Coronary artery (tissue), 2 donors: ENCODE data around the gene GGT7.
"Not testable (repeated sequence)": the region's sequence is repeated elsewhere in the genome, so short reads cannot be mapped to it uniquely, and the experiment has no call there.

Source experiments
- DNase-seq: peaks from one replicate; pipeline ENCODE4 v3.0.0-alpha.2; 2017; ENCODE audit warnings: low spot score
- H3K27ac ChIP-seq, 2 donors: fragments of 200-600 bp; sonication (generic); one replicate each; pipeline ENCODE4 v1.5.1; 2016 to 2019
- H3K4me3 ChIP-seq: fragments of 200-600 bp; sonication (generic); 2 replicates; pipeline ENCODE4 v1.5.1; 2016; ENCODE audit warnings: mild to moderate bottlenecking, moderate library complexity
- CTCF ChIP-seq: fragments of 200-600 bp; sonication (generic); IDR thresholded peaks from one replicate; pipeline ENCODE4 v1.5.1; 2019; ENCODE audit warnings: antibody characterized with exemption

The GGT7 gene

GRCh38 chr20:34881689-34882088 is 9.0 kb upstream of the GGT7 start:
- TF ChIP-seq CTCF: no peak
- no peak overlapping the region for H3K27ac ChIP-seq

GRCh38 chr20:34880971-34881370 is 8.3 kb upstream of the GGT7 start:
- not testable (repeated sequence) for H3K4me3 ChIP-seq, H3K27ac ChIP-seq, DNase-seq

More at GRCh38 chr20:34881689-34882088, 9.0 kb upstream of the GGT7 start:
- no peak overlapping the region for H3K4me3 ChIP-seq
- DNase-seq: no peak

GRCh38 chr20:34880215-34880850 is 7.7 kb upstream of the GGT7 start:
- no peak overlapping the region for H3K4me3 ChIP-seq
- DNase-seq: no peak
- no peak for TF ChIP-seq CTCF
- H3K27ac ChIP-seq: no peak overlapping the region

GRCh38 chr20:34876406-34877282 is 4.0 kb upstream of the GGT7 start, which contains the start of gene ACSS2:
Gene ACSS2 (plus strand): TSS chr20:34876612. CDS start chr20:34876646, 34 bp downstream.
- H3K4me3 ChIP-seq: peak within 1 kb of the TSS; percentile 92
- no peak for TF ChIP-seq CTCF
- DNase-seq: peak; percentile 99
- H3K27ac ChIP-seq: peak within 1 kb of the TSS; percentile 84 to 95

GRCh38 chr20:34875642-34876405 is 3.2 kb upstream of the GGT7 start:
- Histone ChIP-seq H3K27ac (peak overlapping the region; percentile 84 to 95), H3K4me3 (peak overlapping the region; percentile 92)
- no peak for TF ChIP-seq CTCF
- no peak for DNase-seq

GRCh38 chr20:34874094-34874654 is 1.5 kb upstream of the GGT7 start:
- TF ChIP-seq CTCF: peak; percentile 62
- H3K27ac ChIP-seq: peak overlapping the region; percentile 84 to 95
- H3K4me3 ChIP-seq: no peak overlapping the region
- peak; percentile 84 for DNase-seq
